ENCODE results near the gene RAD51AP1. TPM values are rescaled to one million over a fixed set of nuclear protein-coding genes. Genes with fewer than 3 reads are reported as not detected.

The RAD51AP1 gene
- total and polyA plus RNA-seq, 2 donors (not counting 1 experiment from before 2014, with no cell fraction given): 3.5 to 4.6 TPM

- H3K9me3 ChIP-seq (ENCODE audit: control extremely low read depth in 1 of 3, control insufficient read depth in 2 of 3, insufficient read depth in 1 of 3, low read length in 2 of 3): no peaks in the 10 kb centered on the region
- intact Hi-C loops (cut with micrococcal nuclease): loop anchor here (1.0 to 5.0 kb wide), 5 partner anchors 40 to 642 kb away; no protein-coding TSS in a partner anchor
- Mint-ChIP-seq H3K4me1 (no peaks in the 10 kb centered on the region), H3K4me3 (no peak overlapping the region), H3K27ac (no peak overlapping the region), H3K27me3 (no peaks in the 10 kb centered on the region), H3K9me3 (ENCODE audit: insufficient read depth) (no peaks in the 10 kb centered on the region)
- no peak overlapping the region for H3K4me3 ChIP-seq (ENCODE audit: control extremely low read depth in 1 of 5, extremely low read depth in 1 of 5, insufficient read depth in 1 of 5, low read depth in 2 of 5, low read length in 4 of 5)
- no peak overlapping the region for H3K27ac ChIP-seq (ENCODE audit: low read length in 2 of 2)
- peaks cover 7 to 46% of the 10 kb centered on the region in 2 experiments for H3K36me3 ChIP-seq (replicated peaks in 1 of 2; ENCODE audit: control extremely low read depth in 1 of 2, control insufficient read depth in 1 of 2, extremely low read depth in 1 of 2, insufficient read depth in 2 of 2, low read length in 1 of 2)
- H3K27me3 ChIP-seq (replicated peaks in 1 of 4; ENCODE audit: control extremely low read depth in 1 of 4, control insufficient read depth in 3 of 4, insufficient read depth in 4 of 4, low read length in 3 of 4): no peaks in the 10 kb centered on the region
- H3K4me1 ChIP-seq (ENCODE audit: control insufficient read depth in 2 of 2, insufficient read depth in 2 of 2, low read length in 2 of 2): no peaks in the 10 kb centered on the region
- POLR2A ChIA-PET: no interaction called here
- ATAC-seq (ENCODE audit: low read depth) (no peak), DNase-seq (peak; percentile 34)
- H3K4me2 ChIP-seq (replicated peaks; ENCODE audit: low read depth, low read length, poor library complexity, severe bottlenecking): no peak overlapping the region
- CTCF ChIA-PET: interaction anchor here (0.5 to 6.1 kb wide), 14 partner anchors 76 to 1132 kb away, joined by 3 to 43 read pairs (median 5); partner anchors contain the start of genes AKAP3 and NDUFA9
- TF ChIP-seq CTCF (IDR thresholded peaks at IDR 0.05) (peak; percentile 91), EZH2 (IDR thresholded peaks at IDR 0.05; ENCODE audit: borderline replicate concordance, insufficient read depth, low read depth, low read length, poor library complexity, severe bottlenecking) (no peak)
- no peak overlapping the region for H2AFZ ChIP-seq (ENCODE audit: insufficient read depth, low read depth, low read length, poor library complexity, severe bottlenecking)
- WGBS (ENCODE audit: insufficient coverage): no CpG with 5 or more reads among the region's 2 CpGs
- no peaks in the 10 kb centered on the region for H3K79me2 ChIP-seq (ENCODE audit: control insufficient read depth, insufficient read depth, low read length)
- no peaks in the 10 kb centered on the region for H4K20me1 ChIP-seq (ENCODE audit: control insufficient read depth, insufficient read depth, low read length, poor library complexity, severe bottlenecking)
- H3K9ac ChIP-seq (ENCODE audit: low read length): no peak overlapping the region
Observed at GRCh38 chr12:4526923-4527546, 11.7 kb upstream of the RAD51AP1 start.

GRCh38 chr12:4530160-4530559, 8.5 kb upstream of the RAD51AP1 start:
- no CpG with 5 or more reads among the region's 1 CpG for WGBS (ENCODE audit: insufficient coverage)
- no peaks in the 10 kb centered on the region for H3K27me3 ChIP-seq (replicated peaks in 1 of 4; ENCODE audit: control extremely low read depth in 1 of 4, control insufficient read depth in 3 of 4, insufficient read depth in 4 of 4, low read length in 3 of 4)
- intact Hi-C loops (cut with micrococcal nuclease): no loop called here

More at GRCh38 chr12:4530160-4530559, 8.5 kb upstream of the RAD51AP1 start:
- peaks cover 5% of the 10 kb centered on the region for H3K79me2 ChIP-seq (ENCODE audit: control insufficient read depth, insufficient read depth, low read length)
- H3K9me3 ChIP-seq (ENCODE audit: control extremely low read depth in 1 of 3, control insufficient read depth in 2 of 3, insufficient read depth in 1 of 3, low read length in 2 of 3): no peaks in the 10 kb centered on the region
- Mint-ChIP-seq H3K27ac (no peak overlapping the region), H3K9me3 (ENCODE audit: insufficient read depth) (no peaks in the 10 kb centered on the region), H3K4me1 (peaks cover 3% of the 10 kb centered on the region), H3K27me3 (no peaks in the 10 kb centered on the region), H3K4me3 (no peak overlapping the region)
- no peak for TF ChIP-seq CTCF (IDR thresholded peaks at IDR 0.05)
- no peak for TF ChIP-seq EZH2 (IDR thresholded peaks at IDR 0.05; ENCODE audit: borderline replicate concordance, insufficient read depth, low read depth, low read length, poor library complexity, severe bottlenecking)
- H3K27ac ChIP-seq (ENCODE audit: low read length in 2 of 2): no peak overlapping the region
- no peak overlapping the region for H3K9ac ChIP-seq (ENCODE audit: low read length)
- POLR2A ChIA-PET: no interaction called here
- H3K4me3 ChIP-seq (ENCODE audit: control extremely low read depth in 1 of 5, extremely low read depth in 1 of 5, insufficient read depth in 1 of 5, low read depth in 2 of 5, low read length in 4 of 5): no peak overlapping the region
- H4K20me1 ChIP-seq (ENCODE audit: control insufficient read depth, insufficient read depth, low read length, poor library complexity, severe bottlenecking): no peaks in the 10 kb centered on the region
- CTCF ChIA-PET: interaction anchor here (1.0 kb wide), 1 partner anchor 109 kb away, joined by 3 read pairs; no protein-coding TSS in a partner anchor
- H3K4me2 ChIP-seq (replicated peaks; ENCODE audit: low read depth, low read length, poor library complexity, severe bottlenecking): no peak overlapping the region
- H2AFZ ChIP-seq (ENCODE audit: insufficient read depth, low read depth, low read length, poor library complexity, severe bottlenecking): no peak overlapping the region
- no peaks in the 10 kb centered on the region for H3K4me1 ChIP-seq (ENCODE audit: control insufficient read depth in 2 of 2, insufficient read depth in 2 of 2, low read length in 2 of 2)
- H3K36me3 ChIP-seq (replicated peaks in 1 of 2; ENCODE audit: control extremely low read depth in 1 of 2, control insufficient read depth in 1 of 2, extremely low read depth in 1 of 2, insufficient read depth in 2 of 2, low read length in 1 of 2): peaks cover 13 to 51% of the 10 kb centered on the region in 2 experiments
- ATAC-seq (ENCODE audit: low read depth) (no peak), DNase-seq (no peak)
